ENCODE results near the gene MED14.

GRCh38 chrX:40622479-40623138 is 112.7 kb downstream of the MED14 start:
- TF ChIP-seq CTCF (IDR thresholded peaks at IDR 0.05) (no peak), ZFX (IDR thresholded peaks at IDR 0.05; ENCODE audit: borderline replicate concordance) (no peak)
